Endodermal cell (in vitro differentiated cells): ENCODE data around the gene UCN3. TPM values are rescaled to one million over a fixed set of nuclear protein-coding genes. Genes with fewer than 3 reads are reported as not detected.

Experiments
- DNase-seq: peaks from one replicate; pipeline ENCODE4 v3.0.0-alpha.2; 2017
- H3K27ac ChIP-seq: 2 replicates; pipeline ENCODE4 v1.5.1; 2013; ENCODE audit warnings: mild to moderate bottlenecking, low read depth, low read length, moderate library complexity
- H3K27me3 ChIP-seq: 2 replicates; pipeline ENCODE4 v1.6.1; 2013; ENCODE audit warnings: mild to moderate bottlenecking, low read length, moderate library complexity; ENCODE audit not compliant: insufficient read depth, control insufficient read depth, poor library complexity, severe bottlenecking
- H3K36me3 ChIP-seq: 2 replicates; pipeline ENCODE4 v1.7.0; 2013; ENCODE audit warnings: mild to moderate bottlenecking, low read length, moderate library complexity; ENCODE audit not compliant: control insufficient read depth, insufficient read depth
- H3K4me1 ChIP-seq: one replicate; pipeline ENCODE4 v1.7.0; 2013; ENCODE audit warnings: low read length; ENCODE audit not compliant: control insufficient read depth, insufficient read depth
- H3K4me3 ChIP-seq: 2 replicates; pipeline ENCODE4 v1.5.1; 2013; ENCODE audit warnings: mild to moderate bottlenecking, low read length, moderate library complexity
- H3K9ac ChIP-seq: 2 replicates; pipeline ENCODE4 v1.6.1; 2013; ENCODE audit warnings: mild to moderate bottlenecking, low read length, moderate library complexity; ENCODE audit not compliant: poor library complexity, severe bottlenecking; ENCODE audit errors: extremely low read depth
- H3K9me3 ChIP-seq: 2 replicates; pipeline ENCODE4 v1.6.1; 2013; ENCODE audit warnings: mild to moderate bottlenecking, low read length, moderate library complexity; ENCODE audit not compliant: control insufficient read depth
- H3K27ac Mint-ChIP-seq: 2 replicates; pipeline ENCODE4 v1.8.0; 2020; ENCODE audit warnings: mixed read lengths
- H3K27me3 Mint-ChIP-seq: 2 replicates; pipeline ENCODE4 v1.8.0; 2021; ENCODE audit warnings: mild to moderate bottlenecking, mixed read lengths; ENCODE audit not compliant: insufficient read depth
- H3K36me3 Mint-ChIP-seq: 2 replicates; pipeline ENCODE4 v1.8.0; 2020; ENCODE audit warnings: low read depth, mixed read lengths
- H3K4me1 Mint-ChIP-seq: 2 replicates; pipeline ENCODE4 v1.8.0; 2020; ENCODE audit warnings: mixed read lengths
- H3K4me3 Mint-ChIP-seq: 2 replicates; pipeline ENCODE4 v1.8.0; 2020; ENCODE audit warnings: mild to moderate bottlenecking, moderate library complexity, mixed read lengths
- H3K9me3 Mint-ChIP-seq: 2 replicates; pipeline ENCODE4 v1.8.0; 2020; ENCODE audit warnings: mild to moderate bottlenecking, mixed read lengths
- WGBS, 2 experiments: methylation state at CpG; one replicate each; pipeline versions ENCODE4 v1.1.5 to v1.1.7; 2013; ENCODE audit warnings: missing lambda C conversion rate in 2 of 2, mixed read lengths in 1 of 2; ENCODE audit not compliant: insufficient coverage in 1 of 2, insufficient read length in 1 of 2; 5-methylcytosine and 5-hydroxymethylcytosine counted together
- total RNA-seq, 2 donors: library from RNA; stranded (reverse); fragmentation: NEBNext Ultra II Directional in 1 of 2; extraction: Animal tissue kit (Norgen Biotek cat#: 25700) in 1 of 2; gene quantifications; 2 replicates in 1 of 2; 3 replicates in 1 of 2; pipeline ENCODE4 v1.2.1, GENCODE V29; 2021
- TF ChIP-seq, protein P1 (sequence below): fragments of 200-600 bp; sonication (generic); conservative IDR thresholded peaks from 2 replicates; pipeline ENCODE4 v1.5.0; 2021; ENCODE audit warnings: antibody characterized with exemption, mild to moderate bottlenecking

Gene UCN3
- total RNA-seq, 2 donors from 2014 or later: not detected

DNA sequence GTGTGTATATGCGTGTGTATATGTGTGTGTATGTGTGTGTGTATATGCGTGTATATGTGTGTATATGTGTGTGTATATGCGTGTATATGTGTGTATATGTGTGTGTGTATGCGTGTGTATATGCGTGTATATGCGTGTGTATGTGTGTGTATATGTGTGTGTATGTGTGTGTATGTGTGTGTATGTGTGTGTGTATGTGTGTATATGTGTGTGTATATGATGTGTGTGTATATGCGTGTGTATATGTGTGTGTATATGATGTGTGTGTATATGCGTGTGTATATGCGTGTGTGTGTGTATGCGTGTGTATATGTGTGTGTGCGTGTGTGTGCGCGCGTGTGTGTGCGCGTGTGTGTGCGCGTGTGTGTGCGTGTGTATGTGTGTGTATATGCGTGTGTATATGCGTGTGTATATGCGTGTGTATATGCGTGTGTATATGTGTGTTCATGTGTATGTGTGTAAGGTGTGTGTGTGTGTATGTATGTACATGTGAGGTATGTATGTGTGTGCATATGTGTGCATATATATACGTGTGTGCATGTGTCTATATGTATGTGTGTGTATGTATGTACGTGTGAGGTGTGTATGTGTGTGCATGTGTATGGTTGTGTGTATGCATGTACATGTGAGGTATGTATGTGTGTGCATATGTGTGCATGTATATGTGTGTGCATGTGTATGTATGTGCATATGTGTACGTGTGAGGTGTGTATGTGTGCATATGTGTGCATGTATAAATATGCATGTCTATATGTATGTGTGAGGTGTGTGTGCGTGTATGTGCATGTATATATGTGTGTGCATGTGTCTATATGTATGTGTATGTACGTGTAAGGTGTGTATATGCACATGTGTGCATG is 6.0 kb downstream of the UCN3 start:
- Histone ChIP-seq H3K36me3 (no peaks in the 10 kb centered on the region), H3K27ac (no peak overlapping the region), H3K4me3 (no peak overlapping the region), H3K27me3 (no peaks in the 10 kb centered on the region), H3K9me3 (peaks cover 15% of the 10 kb centered on the region), H3K4me1 (no peaks in the 10 kb centered on the region), H3K9ac (no peak overlapping the region)
- Mint-ChIP-seq H3K4me1 (no peaks in the 10 kb centered on the region), H3K4me3 (no peak overlapping the region), H3K27ac (no peak overlapping the region), H3K36me3 (no peaks in the 10 kb centered on the region), H3K27me3 (no peaks in the 10 kb centered on the region), H3K9me3 (peaks cover 14% of the 10 kb centered on the region)
- TF ChIP-seq, protein P1, sequence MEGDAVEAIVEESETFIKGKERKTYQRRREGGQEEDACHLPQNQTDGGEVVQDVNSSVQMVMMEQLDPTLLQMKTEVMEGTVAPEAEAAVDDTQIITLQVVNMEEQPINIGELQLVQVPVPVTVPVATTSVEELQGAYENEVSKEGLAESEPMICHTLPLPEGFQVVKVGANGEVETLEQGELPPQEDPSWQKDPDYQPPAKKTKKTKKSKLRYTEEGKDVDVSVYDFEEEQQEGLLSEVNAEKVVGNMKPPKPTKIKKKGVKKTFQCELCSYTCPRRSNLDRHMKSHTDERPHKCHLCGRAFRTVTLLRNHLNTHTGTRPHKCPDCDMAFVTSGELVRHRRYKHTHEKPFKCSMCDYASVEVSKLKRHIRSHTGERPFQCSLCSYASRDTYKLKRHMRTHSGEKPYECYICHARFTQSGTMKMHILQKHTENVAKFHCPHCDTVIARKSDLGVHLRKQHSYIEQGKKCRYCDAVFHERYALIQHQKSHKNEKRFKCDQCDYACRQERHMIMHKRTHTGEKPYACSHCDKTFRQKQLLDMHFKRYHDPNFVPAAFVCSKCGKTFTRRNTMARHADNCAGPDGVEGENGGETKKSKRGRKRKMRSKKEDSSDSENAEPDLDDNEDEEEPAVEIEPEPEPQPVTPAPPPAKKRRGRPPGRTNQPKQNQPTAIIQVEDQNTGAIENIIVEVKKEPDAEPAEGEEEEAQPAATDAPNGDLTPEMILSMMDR: no peak
- 85 to 89% methylated on average over 27 to 28 of the region's 28 CpGs for WGBS, 2 experiments
- no peak for DNase-seq

DNA sequence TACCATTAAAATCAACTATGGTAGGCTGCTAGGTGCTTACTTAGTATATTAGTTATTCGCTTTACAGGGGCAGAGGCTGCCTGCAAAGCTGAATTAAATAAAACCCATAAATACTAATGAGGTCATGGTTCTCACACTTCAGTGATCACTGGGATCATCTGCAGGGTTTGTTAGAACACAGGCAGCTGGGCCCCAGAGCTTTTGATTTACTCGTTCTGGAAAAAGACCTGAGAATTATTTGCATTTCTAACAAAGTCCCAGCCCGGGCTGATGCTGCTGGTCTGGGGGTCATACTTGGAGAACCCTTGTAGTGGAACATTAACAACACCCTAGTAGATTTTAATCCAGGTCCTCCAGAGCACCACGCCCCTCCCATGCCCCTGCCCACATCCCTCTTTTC is 8.5 kb downstream of the UCN3 start:
- Mint-ChIP-seq H3K4me3 (no peak overlapping the region), H3K27me3 (no peaks in the 10 kb centered on the region), H3K4me1 (no peaks in the 10 kb centered on the region), H3K27ac (no peak overlapping the region), H3K36me3 (no peaks in the 10 kb centered on the region), H3K9me3 (peaks cover 14% of the 10 kb centered on the region)
- 92 to 93% methylated on average over 2 to 4 of the region's 4 CpGs for WGBS, 2 experiments
- Histone ChIP-seq H3K27ac (no peak overlapping the region), H3K9me3 (peaks cover 15% of the 10 kb centered on the region), H3K9ac (no peak overlapping the region), H3K36me3 (no peaks in the 10 kb centered on the region), H3K4me3 (no peak overlapping the region), H3K4me1 (no peaks in the 10 kb centered on the region), H3K27me3 (no peaks in the 10 kb centered on the region)
- TF ChIP-seq, protein P1: no peak
- no peak for DNase-seq

DNA sequence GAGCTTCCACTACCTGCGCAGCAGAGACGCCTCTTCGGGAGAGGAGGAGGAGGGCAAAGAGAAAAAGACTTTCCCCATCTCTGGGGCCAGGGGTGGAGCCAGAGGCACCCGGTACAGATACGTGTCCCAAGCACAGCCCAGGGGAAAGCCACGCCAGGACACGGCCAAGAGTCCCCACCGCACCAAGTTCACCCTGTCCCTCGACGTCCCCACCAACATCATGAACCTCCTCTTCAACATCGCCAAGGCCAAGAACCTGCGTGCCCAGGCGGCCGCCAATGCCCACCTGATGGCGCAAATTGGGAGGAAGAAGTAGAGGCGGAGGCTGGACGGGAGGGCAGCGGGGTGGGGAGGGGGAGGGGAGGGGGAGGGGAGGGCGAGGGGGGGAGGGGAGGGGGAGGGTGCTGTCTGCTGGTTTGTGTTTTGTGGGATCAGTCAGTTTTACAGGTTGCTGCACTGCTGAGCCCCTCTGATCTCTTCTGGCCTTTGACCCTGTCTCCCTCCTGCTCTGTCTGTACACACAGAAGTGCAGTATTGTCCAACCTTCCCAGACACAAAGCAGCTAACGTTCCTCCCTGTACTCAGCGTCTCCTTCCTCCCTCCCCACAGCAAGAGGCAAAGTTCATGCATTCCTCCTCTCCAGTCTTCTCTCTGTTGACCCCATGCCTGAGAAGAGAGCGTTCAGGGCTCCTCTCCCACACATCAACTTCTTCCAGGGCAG is 9.3 kb downstream of the UCN3 start:
- Mint-ChIP-seq H3K36me3 (no peaks in the 10 kb centered on the region), H3K27ac (no peak overlapping the region)
- 90 to 92% methylated on average over 7 to 15 of the region's 22 CpGs for WGBS, 2 experiments

More for the DNA sequence above, 9.3 kb downstream of the UCN3 start:
- no peaks in the 10 kb centered on the region for H3K27me3 ChIP-seq
- TF ChIP-seq, protein P1: no peak
- H3K4me1 ChIP-seq: no peaks in the 10 kb centered on the region
- no peaks in the 10 kb centered on the region for H3K36me3 ChIP-seq
- H3K9me3 Mint-ChIP-seq: peaks cover 15% of the 10 kb centered on the region
- no peak overlapping the region for H3K27ac ChIP-seq
- peaks cover 15% of the 10 kb centered on the region for H3K9me3 ChIP-seq
- H3K4me3 Mint-ChIP-seq: no peak overlapping the region
- H3K9ac ChIP-seq: no peak overlapping the region
- H3K4me1 Mint-ChIP-seq: no peaks in the 10 kb centered on the region
- DNase-seq: no peak
- no peak overlapping the region for H3K4me3 ChIP-seq
- H3K27me3 Mint-ChIP-seq: no peaks in the 10 kb centered on the region
